HG03342 (cell line): ENCODE data around the gene OVCA2.

ENCODE experiments used
- ATAC-seq: cut with Tn5 transposase; IDR thresholded peaks from one replicate; pipeline ENCODE4 v1.9.1; 2021; ENCODE audit warnings: mild to moderate bottlenecking, moderate library complexity; ENCODE audit not compliant: unreplicated experiment

The OVCA2 gene

GRCh38 chr17:2063261-2064146 lies 21.7 kb downstream of the OVCA2 start:
- no peak for ATAC-seq

- ATAC-seq, result no peak
These were observed 22.3 kb downstream of the OVCA2 start for GRCh38 chr17:2064147-2064489.

GRCh38 chr17:2064520-2064971 lies 22.7 kb downstream of the OVCA2 start:
- ATAC-seq, result peak; percentile 22

- ATAC-seq, result peak; percentile 36
These were observed 23.4 kb downstream of the OVCA2 start for GRCh38 chr17:2064980-2065785.

- ATAC-seq, result no peak
These were observed 24.2 kb downstream of the OVCA2 start for GRCh38 chr17:2065949-2066400.

- no peak for ATAC-seq
These were observed 25.3 kb downstream of the OVCA2 start for GRCh38 chr17:2067048-2067561.

- ATAC-seq, result no peak
These were observed 25.8 kb downstream of the OVCA2 start for GRCh38 chr17:2067608-2068024.

GRCh38 chr17:2068031-2068518 lies 26.3 kb downstream of the OVCA2 start:
- no peak for ATAC-seq

GRCh38 chr17:2068519-2069051 lies 26.8 kb downstream of the OVCA2 start:
- ATAC-seq, result no peak

- ATAC-seq, result peak; percentile 68
These were observed 28.6 kb downstream of the OVCA2 start for GRCh38 chr17:2070241-2071023.

GRCh38 chr17:2071024-2071385 lies 29.2 kb downstream of the OVCA2 start:
- no peak for ATAC-seq

- ATAC-seq, result no peak
These were observed 29.8 kb downstream of the OVCA2 start for GRCh38 chr17:2071455-2072281.

- ATAC-seq, result no peak
These were observed 33.1 kb downstream of the OVCA2 start for GRCh38 chr17:2074919-2075318.

GRCh38 chr17:2075336-2076086 lies 33.7 kb downstream of the OVCA2 start:
- no peak for ATAC-seq

- no peak for ATAC-seq
These were observed 34.5 kb downstream of the OVCA2 start for GRCh38 chr17:2076087-2076984.

GRCh38 chr17:2077040-2077439 lies 35.2 kb downstream of the OVCA2 start:
- no peak for ATAC-seq

GRCh38 chr17:2081564-2081963 lies 39.7 kb downstream of the OVCA2 start:
- ATAC-seq, result no peak
